ENCODE data around the gene CENPA.
"Not testable (repeated sequence)": the region's sequence is repeated elsewhere in the genome, so short reads cannot be mapped to it uniquely, and the experiment has no call there.

The CENPA gene

GRCh38 chr2:26792720-26793119, 6.9 kb downstream of the CENPA start:
- DNase-seq (ENCODE audit: low read depth in 2 of 2): no peak

GRCh38 chr2:26793518-26793917, 7.7 kb downstream of the CENPA start:
- no peak for DNase-seq (ENCODE audit: low read depth in 2 of 2)

- not testable (repeated sequence) for DNase-seq (ENCODE audit: low read depth in 2 of 2)
Measured at GRCh38 chr2:26795135-26795534, 9.3 kb downstream of the CENPA start.

- DNase-seq (ENCODE audit: low read depth in 2 of 2): no peak
Measured at GRCh38 chr2:26801328-26801727, 15.5 kb downstream of the CENPA start.

GRCh38 chr2:26801796-26802195, 15.9 kb downstream of the CENPA start:
- no peak for DNase-seq (ENCODE audit: low read depth in 2 of 2)

- no peak for DNase-seq (ENCODE audit: low read depth in 2 of 2)
Measured at GRCh38 chr2:26805241-26805676, 19.4 kb downstream of the CENPA start.

- no peak for DNase-seq (ENCODE audit: low read depth in 2 of 2)
Measured at GRCh38 chr2:26807788-26808460, 22.1 kb downstream of the CENPA start.

- DNase-seq (ENCODE audit: low read depth in 2 of 2): no peak
Measured at GRCh38 chr2:26809211-26809610, 23.4 kb downstream of the CENPA start.

GRCh38 chr2:26809876-26810577, 24.2 kb downstream of the CENPA start:
- DNase-seq (ENCODE audit: low read depth in 2 of 2): no peak

GRCh38 chr2:26811261-26811660, 25.4 kb downstream of the CENPA start:
- no peak for DNase-seq (ENCODE audit: low read depth in 2 of 2)

- no peak for DNase-seq (ENCODE audit: low read depth in 2 of 2)
Measured at GRCh38 chr2:26811791-26812694, 26.2 kb downstream of the CENPA start.

- DNase-seq (ENCODE audit: low read depth in 2 of 2): no peak
Measured at GRCh38 chr2:26812731-26813130, 26.9 kb downstream of the CENPA start.

- DNase-seq (ENCODE audit: low read depth in 2 of 2): not testable (repeated sequence)
Measured at GRCh38 chr2:26814072-26814765, 28.4 kb downstream of the CENPA start.

- DNase-seq (ENCODE audit: low read depth in 2 of 2): no peak
Measured at GRCh38 chr2:26816893-26817292, 31.0 kb downstream of the CENPA start.

GRCh38 chr2:26818255-26818654, 32.4 kb downstream of the CENPA start:
- no peak for DNase-seq (ENCODE audit: low read depth in 2 of 2)

GRCh38 chr2:26818972-26819371, 33.1 kb downstream of the CENPA start:
- DNase-seq (ENCODE audit: low read depth in 2 of 2): no peak

- DNase-seq (ENCODE audit: low read depth in 2 of 2): no peak
Measured at GRCh38 chr2:26820932-26821331, 35.1 kb downstream of the CENPA start.

GRCh38 chr2:26822877-26823276, 37.0 kb downstream of the CENPA start:
- no peak for DNase-seq (ENCODE audit: low read depth in 2 of 2)

- no peak for DNase-seq (ENCODE audit: low read depth in 2 of 2)
Measured at GRCh38 chr2:26838121-26838906, 52.5 kb downstream of the CENPA start.

- no peak for DNase-seq (ENCODE audit: low read depth in 2 of 2)
Measured at GRCh38 chr2:26840937-26841610, 55.2 kb downstream of the CENPA start.

Measured in stimulated activated CD4-positive, alpha-beta T cell treated with anti-CD3 and anti-CD28 coated beads, Interleukin-4, amount 100 ng/mL, for 48 hours (primary cell).